D721Med (cell line): ENCODE data around the gene ADAP1.

Source experiments
- DNase-seq: peaks from one replicate; pipeline ENCODE4 v3.0.0; 2011; ENCODE audit warnings: low spot score; ENCODE audit not compliant: insufficient read length
- FAIRE-seq: peaks from 2 replicates; lab custom pipeline; 2011; peaks lifted over from hg19 to GRCh38; lab: Jason Lieb, UNC
- CTCF ChIP-seq: IDR thresholded peaks from 2 replicates; pipeline ENCODE4 v1.5.1; 2012; ENCODE audit warnings: mild to moderate bottlenecking, control low read depth; ENCODE audit not compliant: insufficient read depth; ENCODE audit errors: missing control alignments

Gene ADAP1

GRCh38 chr7:894164-894867 is 60.2 kb downstream of the ADAP1 start:
- FAIRE-seq (no peak), DNase-seq (no peak)
- no peak for TF ChIP-seq CTCF

GRCh38 chr7:893686-894085 is 60.8 kb downstream of the ADAP1 start:
- DNase-seq, result no peak
- TF ChIP-seq CTCF, result no peak
- FAIRE-seq, result no peak

GRCh38 chr7:892648-893593 is 61.6 kb downstream of the ADAP1 start:
- FAIRE-seq (no peak), DNase-seq (no peak)
- TF ChIP-seq CTCF, result no peak

- DNase-seq, result no peak
- FAIRE-seq, result no peak
- TF ChIP-seq CTCF, result no peak
Observed at GRCh38 chr7:891805-892204, 62.7 kb downstream of the ADAP1 start.

GRCh38 chr7:891291-891690 is 63.2 kb downstream of the ADAP1 start:
- FAIRE-seq, result no peak

GRCh38 chr7:890868-891267 is 63.6 kb downstream of the ADAP1 start:
- DNase-seq (no peak), FAIRE-seq (no peak)
- TF ChIP-seq CTCF, result no peak

More at GRCh38 chr7:891291-891690, 63.2 kb downstream of the ADAP1 start:
- no peak for DNase-seq
- TF ChIP-seq CTCF, result no peak
